Activated B cell treated with CpG ODN at 0.5 μM for 24 hours (primary cell): Measurements from ENCODE around the gene TMEM123. TPM values are rescaled to one million over a fixed set of nuclear protein-coding genes. Genes with fewer than 3 reads are reported as not detected.

Source experiments
- ATAC-seq: fragments of 200-7000 bp; cut with Tn5 transposase; one replicate; pipeline ENCODE4 v1.10.0; 2021; ENCODE audit warnings: low read depth, mild to moderate bottlenecking, moderate library complexity
- CTCF ChIA-PET: fragments of 350-600 bp; sonication (Branson Sonifier 250); formaldehyde crosslinking; loops from one replicate; lab custom pipeline; 2021; ENCODE audit warnings: antibody characterized with exemption; lab: Charles Lee
- POLR2A ChIA-PET: fragments of 350-600 bp; sonication (Branson Sonifier 250); formaldehyde crosslinking; loops from one replicate; lab custom pipeline; 2021; ENCODE audit warnings: antibody characterized with exemption; lab: Charles Lee
- DNase-seq: peaks from one replicate; pipeline ENCODE4 v3.0.0; 2022
- H3K27ac Mint-ChIP-seq: one replicate; pipeline ENCODE4 v1.8.0; 2020; ENCODE audit warnings: mixed read lengths
- H3K27me3 Mint-ChIP-seq: one replicate; pipeline ENCODE4 v1.8.0; 2021; ENCODE audit warnings: mixed read lengths
- H3K36me3 Mint-ChIP-seq: one replicate; pipeline ENCODE4 v1.8.0; 2021; ENCODE audit warnings: low read depth, mixed read lengths
- H3K4me1 Mint-ChIP-seq: one replicate; pipeline ENCODE4 v1.8.0; 2021; ENCODE audit warnings: mixed read lengths
- H3K4me3 Mint-ChIP-seq: one replicate; pipeline ENCODE4 v1.8.0; 2020; ENCODE audit warnings: mild to moderate bottlenecking, mixed read lengths
- H3K9me3 Mint-ChIP-seq: one replicate; pipeline ENCODE4 v1.8.0; 2020; ENCODE audit warnings: mixed read lengths
- CTCF ChIP-seq: fragments of 200-600 bp; IDR thresholded peaks from one replicate; pipeline ENCODE4 v1.8.0; 2022; ENCODE audit warnings: antibody characterized with exemption, mild to moderate bottlenecking
- intact Hi-C: fragments of 100-400 bp; cut with micrococcal nuclease; formaldehyde crosslinking; loops from one replicate; pipeline ENCODE4 v1.15.1; 2024
- total RNA-seq: library from RNA; stranded (reverse); gene quantifications from 2 replicates; pipeline ENCODE4 v1.2.3, GENCODE V29; 2022

TMEM123 gene
- total RNA-seq, 1 donor from 2014 or later, result 191 TPM

GRCh38 chr11:102427068-102427467 lies 25.5 kb downstream of the TMEM123 start:
- no peak for DNase-seq
- intact Hi-C loops, result no loop called here
- ChIA-PET CTCF (no interaction called here), POLR2A (no interaction called here)
- H3K27me3 Mint-ChIP-seq, result no peaks in the 10 kb centered on the region
- no peak for ATAC-seq
- H3K36me3 Mint-ChIP-seq, result peaks cover 55% of the 10 kb centered on the region
- peaks cover 2% of the 10 kb centered on the region for H3K9me3 Mint-ChIP-seq
- TF ChIP-seq CTCF, result no peak
- peak overlapping the region; percentile 59 for H3K27ac Mint-ChIP-seq
- H3K4me1 Mint-ChIP-seq, result peaks cover 72% of the 10 kb centered on the region
- no peak overlapping the region for H3K4me3 Mint-ChIP-seq

- POLR2A ChIA-PET, result interaction anchor here (0.7 kb wide), 1 partner anchor 11 kb away, joined by 3 read pairs; no protein-coding TSS in a partner anchor
- ATAC-seq (no peak), DNase-seq (no peak)
- CTCF ChIA-PET, result no interaction called here
- no peak overlapping the region for H3K4me3 Mint-ChIP-seq
- no peak overlapping the region for H3K27ac Mint-ChIP-seq
- no peak for TF ChIP-seq CTCF
- no peaks in the 10 kb centered on the region for H3K9me3 Mint-ChIP-seq
- peaks cover 53% of the 10 kb centered on the region for H3K36me3 Mint-ChIP-seq
- intact Hi-C loops, result no loop called here
- peaks cover 72% of the 10 kb centered on the region for H3K4me1 Mint-ChIP-seq
- H3K27me3 Mint-ChIP-seq, result no peaks in the 10 kb centered on the region
Measured at GRCh38 chr11:102426570-102426969, 26.0 kb downstream of the TMEM123 start.

- no peak overlapping the region for H3K4me3 Mint-ChIP-seq
- no peak for TF ChIP-seq CTCF
- H3K4me1 Mint-ChIP-seq, result peaks cover 70% of the 10 kb centered on the region
- no peak overlapping the region for H3K27ac Mint-ChIP-seq
- peaks cover 52% of the 10 kb centered on the region for H3K36me3 Mint-ChIP-seq
- intact Hi-C loops, result no loop called here
- ChIA-PET CTCF (no interaction called here), POLR2A (interaction anchor here (0.6 to 0.7 kb wide), 2 partner anchors 12 to 121 kb away, joined by 3 read pairs; no protein-coding TSS in a partner anchor)
- DNase-seq (no peak), ATAC-seq (no peak)
- no peaks in the 10 kb centered on the region for H3K9me3 Mint-ChIP-seq
- H3K27me3 Mint-ChIP-seq, result no peaks in the 10 kb centered on the region
Measured at GRCh38 chr11:102426000-102426399, 26.6 kb downstream of the TMEM123 start.

GRCh38 chr11:102423936-102424335 lies 28.6 kb downstream of the TMEM123 start:
- no peak for DNase-seq
- no peak for TF ChIP-seq CTCF
- no peak overlapping the region for H3K27ac Mint-ChIP-seq
- no peaks in the 10 kb centered on the region for H3K27me3 Mint-ChIP-seq
- no peak overlapping the region for H3K4me3 Mint-ChIP-seq
- H3K9me3 Mint-ChIP-seq, result peaks cover under 1% of the 10 kb centered on the region
- POLR2A ChIA-PET, result no interaction called here
- H3K36me3 Mint-ChIP-seq, result peaks cover 56% of the 10 kb centered on the region
- CTCF ChIA-PET, result no interaction called here
- intact Hi-C loops, result no loop called here
- peaks cover 59% of the 10 kb centered on the region for H3K4me1 Mint-ChIP-seq
- no peak for ATAC-seq

GRCh38 chr11:102422817-102423712 lies 29.5 kb downstream of the TMEM123 start:
- POLR2A ChIA-PET, result interaction anchor here (1.5 kb wide), 1 partner anchor 29 kb away, joined by 5 read pairs; the partner anchor contains the start of gene TMEM123
- Mint-ChIP-seq H3K9me3 (peaks cover 5% of the 10 kb centered on the region), H3K27ac (peak overlapping the region; percentile 32), H3K27me3 (no peaks in the 10 kb centered on the region), H3K36me3 (peaks cover 60% of the 10 kb centered on the region), H3K4me1 (peaks cover 59% of the 10 kb centered on the region), H3K4me3 (no peak overlapping the region)
- CTCF ChIA-PET, result interaction anchor here (1.5 kb wide), 1 partner anchor 33 kb away, joined by 4 read pairs; no protein-coding TSS in a partner anchor
- TF ChIP-seq CTCF, result no peak
- intact Hi-C loops, result no loop called here
- no peak for ATAC-seq
- no peak for DNase-seq
